IMR-90 (cell line): ENCODE measurements around the gene CAP2. TPM values are rescaled to one million over a fixed set of nuclear protein-coding genes. Genes with fewer than 3 reads are reported as not detected.
A peak's percentile ranks its signal among the peaks of the same experiment; 100 is the strongest.

Source experiments
- ATAC-seq: fragments of 200-7000 bp; cut with Tn5 transposase; 2 replicates; pipeline ENCODE4 v1.9.1; 2020; ENCODE audit warnings: low read depth, mild to moderate bottlenecking, moderate library complexity
- BruUV-seq: library from RNA; stranded (reverse); fragments of 400-500 nt; replicated peaks from 2 replicates; lab custom pipeline; 2021; lab: Mats Ljungman, UMichigan
- CTCF ChIA-PET: fragments of 300-600 bp; formaldehyde crosslinking; extraction: SDS; loops from one replicate; lab custom pipeline; 2021; ENCODE audit warnings: antibody characterized with exemption; lab: Yijun Ruan, JAX
- POLR2A ChIA-PET: fragments of 300-600 bp; sonication (Branson Sonifier 250); formaldehyde crosslinking; loops from one replicate; lab custom pipeline; 2022; ENCODE audit warnings: antibody characterized with exemption; ENCODE audit not compliant: unreplicated experiment; lab: Charles Lee
- DNase-seq: peaks from one replicate; pipeline ENCODE4 v3.0.0; 2013
- H2AFZ ChIP-seq: replicated peaks from 2 replicates; pipeline ENCODE3; 2013; ENCODE audit warnings: low read length, mild to moderate bottlenecking; ENCODE audit not compliant: poor library complexity
- H2AK5ac ChIP-seq: 2 replicates; pipeline ENCODE4 v1.6.1; 2013; ENCODE audit warnings: low read depth, low read length, inconsistent platforms
- H2AK9ac ChIP-seq: replicated peaks from 2 replicates; pipeline ENCODE3; 2013; ENCODE audit warnings: mild to moderate bottlenecking, low read depth, low read length, moderate library complexity; ENCODE audit not compliant: poor library complexity
- H2BK120ac ChIP-seq: 2 replicates; pipeline ENCODE4 v1.6.1; 2013; ENCODE audit warnings: low read depth, low read length, inconsistent platforms
- H2BK15ac ChIP-seq: 3 replicates; pipeline ENCODE4 v1.6.1; 2013; ENCODE audit warnings: low read depth, low read length, inconsistent platforms
- H2BK20ac ChIP-seq: 2 replicates; pipeline ENCODE4 v1.6.1; 2013; ENCODE audit warnings: low read depth, mild to moderate bottlenecking, inconsistent platforms, low read length, moderate library complexity
- H2BK5ac ChIP-seq: 2 replicates; pipeline ENCODE4 v1.6.1; 2013; ENCODE audit warnings: mild to moderate bottlenecking, low read depth, low read length, inconsistent platforms; ENCODE audit not compliant: poor library complexity, severe bottlenecking
- H3K14ac ChIP-seq: replicated peaks from 2 replicates; pipeline ENCODE4 v1.6.1; 2013; ENCODE audit warnings: low read depth, low read length, inconsistent platforms
- H3K18ac ChIP-seq: 2 replicates; pipeline ENCODE4 v1.6.1; 2013; ENCODE audit warnings: low read depth, low read length, control low read depth
- H3K23ac ChIP-seq: 2 replicates; pipeline ENCODE4 v1.6.1; 2013; ENCODE audit warnings: low read depth, low read length, inconsistent platforms
- H3K27ac ChIP-seq: 2 replicates; pipeline ENCODE4 v1.5.1; 2013; ENCODE audit warnings: mild to moderate bottlenecking, control low read depth, low read length; ENCODE audit not compliant: insufficient read depth
- H3K27me3 ChIP-seq: 2 replicates; pipeline ENCODE4 v1.6.1; 2013; ENCODE audit warnings: low read length; ENCODE audit not compliant: control insufficient read depth, insufficient read depth
- H3K36me3 ChIP-seq: 2 replicates; pipeline ENCODE4 v1.6.1; 2013; ENCODE audit warnings: low read length, mixed read lengths; ENCODE audit not compliant: control insufficient read depth, insufficient read depth
- H3K4ac ChIP-seq: 2 replicates; pipeline ENCODE4 v1.6.1; 2013; ENCODE audit warnings: low read depth, low read length, inconsistent platforms
- H3K4me1 ChIP-seq: 2 replicates; pipeline ENCODE4 v1.6.1; 2013; ENCODE audit warnings: low read length, mixed read lengths; ENCODE audit not compliant: control insufficient read depth, insufficient read depth
- H3K4me2 ChIP-seq: 2 replicates; pipeline ENCODE4 v1.6.1; 2013; ENCODE audit warnings: low read depth, mild to moderate bottlenecking, control low read depth, low read length, moderate library complexity
- H3K4me3 ChIP-seq: 2 replicates; pipeline ENCODE4 v1.5.1; 2013; ENCODE audit warnings: low read depth, mild to moderate bottlenecking, control low read depth, low read length, moderate library complexity; ENCODE audit not compliant: insufficient read depth
- H3K56ac ChIP-seq: 2 replicates; pipeline ENCODE4 v1.6.1; 2013; ENCODE audit warnings: low read length, inconsistent platforms; ENCODE audit not compliant: insufficient read depth; ENCODE audit errors: extremely low read depth
- H3K79me1 ChIP-seq, 2 experiments: 2 replicates each; pipeline ENCODE4 v1.6.1; 2013; ENCODE audit warnings: low read length in 2 of 2, inconsistent platforms in 1 of 2, low read depth in 1 of 2
- H3K9ac ChIP-seq: 2 replicates; pipeline ENCODE4 v1.6.1; 2013; ENCODE audit warnings: low read depth, low read length, control low read depth
- H3K9me1 ChIP-seq: 2 replicates; pipeline ENCODE4 v1.6.1; 2013; ENCODE audit warnings: low read length, inconsistent platforms; ENCODE audit not compliant: insufficient read depth
- H3K9me3 ChIP-seq: 2 replicates; pipeline ENCODE4 v1.6.1; 2013; ENCODE audit warnings: low read length; ENCODE audit not compliant: control insufficient read depth, insufficient read depth
- H4K20me1 ChIP-seq: 2 replicates; pipeline ENCODE4 v1.6.1; 2013; ENCODE audit warnings: low read length, inconsistent platforms; ENCODE audit not compliant: insufficient read depth
- H4K5ac ChIP-seq: 2 replicates; pipeline ENCODE4 v1.6.1; 2013; ENCODE audit warnings: mild to moderate bottlenecking, low read depth, low read length, control low read depth
- H4K8ac ChIP-seq, 2 experiments: 2 replicates each; pipeline ENCODE4 v1.6.1; 2013; ENCODE audit warnings: low read depth in 2 of 2, low read length in 2 of 2, control low read depth in 1 of 2, inconsistent platforms in 1 of 2
- H4K91ac ChIP-seq: 2 replicates; pipeline ENCODE4 v1.6.1; 2013; ENCODE audit warnings: low read depth, low read length, inconsistent platforms; ENCODE audit not compliant: insufficient read depth
- CEBPB ChIP-seq: IDR thresholded peaks from 2 replicates; pipeline ENCODE4 v1.6.1; 2012; ENCODE audit warnings: low read depth, low read length, improper control_type of control experiment
- CHD1 ChIP-seq: IDR thresholded peaks from 2 replicates; pipeline ENCODE4 v1.6.1; 2012; ENCODE audit warnings: low read depth, low read length, improper control_type of control experiment
- MXI1 ChIP-seq: IDR thresholded peaks from 2 replicates; pipeline ENCODE4 v1.6.1; 2012; ENCODE audit warnings: low read depth, mild to moderate bottlenecking, low read length, moderate library complexity, borderline replicate concordance
- NFE2L2 ChIP-seq: fragments of 150-350 bp; IDR thresholded peaks from 2 replicates; pipeline ENCODE4 v1.6.1; 2016; ENCODE audit warnings: low read depth, mild to moderate bottlenecking, low read length
- WGBS, 2 experiments: methylation state at CpG; one replicate each; pipeline versions ENCODE4 v1.1.5 to v1.1.7; 2013; ENCODE audit warnings: missing lambda C conversion rate in 2 of 2; ENCODE audit not compliant: insufficient read length in 1 of 2; ENCODE audit errors: extremely low coverage in 2 of 2; 5-methylcytosine and 5-hydroxymethylcytosine counted together
- dilution Hi-C: fragments of 300-500 bp; cut with HindIII; formaldehyde crosslinking; loops from one replicate; pipeline ENCODE4 v1.14.3; 2018; ENCODE audit warnings: low sequenced_read_pairs; ENCODE audit not compliant: unreplicated experiment
- in situ Hi-C: fragments of 300-500 bp; cut with MboI; formaldehyde crosslinking; loops from 3 replicates; pipeline ENCODE4 v1.14.3; 2019; ENCODE audit warnings: low sequenced_read_pairs, inconsistent platforms, mixed read lengths
- intact Hi-C: fragments of 100-400 bp; cut with micrococcal nuclease; formaldehyde crosslinking; loops from 2 replicates; pipeline ENCODE4 v1.10.0; 2022
- polyA plus RNA-seq, 3 experiments: library from polyadenylated mRNA; depleted of rRNA; stranded (reverse); fragments of >200 nt; gene quantifications; 2 replicates each; pipeline ENCODE4 v1.2.3, GENCODE V29; 2012; ENCODE audit warnings: low replicate concordance in 1 of 3
- total RNA-seq: library from RNA; depleted of rRNA; stranded (reverse); fragments of >200 nt; gene quantifications from 2 replicates; pipeline ENCODE4 v1.2.3, GENCODE V29; 2012

CAP2 gene
- total and polyA plus RNA-seq, 2 of the 4 experiments (the other 2 are of a cell fraction) = 14.5 to 27.5 TPM

GRCh38 chr6:17355404-17355774 is 38.0 kb upstream of the CAP2 start:
- peak overlapping the region; percentile 90 for H2BK120ac ChIP-seq
- no peaks in the 10 kb centered on the region for H3K9me1 ChIP-seq
- 0 out of 2 replicates have a peak overlapping the region, but pooled peaks have one; percentile 57 for H3K14ac ChIP-seq
- in situ Hi-C loops (no loop called here), dilution Hi-C loops (no loop called here), intact Hi-C loops (no loop called here)
- peak overlapping the region; percentile 38; the same call in 1 of the 2 replicates for H4K5ac ChIP-seq
- CTCF ChIA-PET = interaction anchor here (0.7 kb wide), 2 partner anchors 63 to 169 kb away, joined by 3 read pairs; no protein-coding TSS in a partner anchor
- DNase-seq (no peak), ATAC-seq (no peak)
- no peak overlapping the region for H3K27ac ChIP-seq
- no peak overlapping the region for H2AK9ac ChIP-seq
- peak overlapping the region; percentile 73; the same call in 1 of the 2 replicates for H3K4ac ChIP-seq
- H3K4me2 ChIP-seq = no peak overlapping the region
- no peak overlapping the region for H2AFZ ChIP-seq
- no peak overlapping the region for H2BK5ac ChIP-seq
- peaks cover 4% of the 10 kb centered on the region for H3K4me1 ChIP-seq
- H2AK5ac ChIP-seq = peak overlapping the region; percentile 46; the same call in 1 of the 2 replicates
- H3K36me3 ChIP-seq = no peaks in the 10 kb centered on the region
- H3K18ac ChIP-seq = peak overlapping the region; percentile 81; the same call in 1 of the 2 replicates
- TF ChIP-seq NFE2L2 (no peak), CEBPB (no peak), MXI1 (no peak), CHD1 (no peak)
- 0 out of 2 replicates have a peak overlapping the region, but pooled peaks have one; percentile 88 for H3K23ac ChIP-seq
- BruUV-seq = no TSS peak
- H4K8ac ChIP-seq = peak overlapping the region in 1 of 2 experiments; percentile 84; a peak in 2 of 4 replicates
- H3K9me3 ChIP-seq = peaks cover 2% of the 10 kb centered on the region; the same call in 1 of the 2 replicates
- H3K27me3 ChIP-seq = no peaks in the 10 kb centered on the region
- no peaks in the 10 kb centered on the region for H3K79me1 ChIP-seq
- H3K9ac ChIP-seq = no peak overlapping the region
- H3K4me3 ChIP-seq = no peak overlapping the region
- peak overlapping the region; percentile 72; the same call in 2 of the 3 replicates for H2BK15ac ChIP-seq
- H4K91ac ChIP-seq = peak overlapping the region; percentile 31; the same call in 1 of the 2 replicates
- H2BK20ac ChIP-seq = peak overlapping the region; percentile 87; the same call in 1 of the 2 replicates
- POLR2A ChIA-PET = no interaction called here
- no peaks in the 10 kb centered on the region for H4K20me1 ChIP-seq
- no peak overlapping the region for H3K56ac ChIP-seq
- no CpG with 5 or more reads among the region's 2 CpGs for WGBS, 2 experiments
